ENCODE data around the gene WEE1.

WEE1 gene

GRCh38 chr11:9567401-9567800 lies 6.1 kb upstream of the WEE1 start:
- no peak for DNase-seq

GRCh38 chr11:9568161-9568853 lies 5.2 kb upstream of the WEE1 start:
- DNase-seq: no peak

- DNase-seq: no peak
Observed at GRCh38 chr11:9568854-9569587, 4.4 kb upstream of the WEE1 start.

GRCh38 chr11:9569588-9570164 lies 3.8 kb upstream of the WEE1 start:
- no peak for DNase-seq

- DNase-seq: no peak
Observed at GRCh38 chr11:9570313-9571025, 3.0 kb upstream of the WEE1 start.

GRCh38 chr11:9571071-9571762 lies 2.3 kb upstream of the WEE1 start:
- DNase-seq: no peak

GRCh38 chr11:9571763-9572115 lies 1.7 kb upstream of the WEE1 start:
- no peak for DNase-seq

- peak; percentile 43 for DNase-seq
Observed at GRCh38 chr11:9573775-9574621, 528 bp downstream of the WEE1 start.

GRCh38 chr11:9574622-9575259 lies 1.3 kb downstream of the WEE1 start:
- peak; percentile 44 for DNase-seq

- peak; percentile 21 for DNase-seq
Observed at GRCh38 chr11:9575260-9576240, 2.1 kb downstream of the WEE1 start.

- DNase-seq: no peak
Observed at GRCh38 chr11:9576701-9577381, 3.4 kb downstream of the WEE1 start.

GRCh38 chr11:9577556-9577955 lies 4.1 kb downstream of the WEE1 start:
- DNase-seq: no peak

- DNase-seq: no peak
Observed at GRCh38 chr11:9580894-9581293, 7.4 kb downstream of the WEE1 start.

- no peak for DNase-seq
Observed at GRCh38 chr11:9581556-9582161, 8.2 kb downstream of the WEE1 start.

GRCh38 chr11:9590717-9591116 lies 17.2 kb downstream of the WEE1 start:
- no peak for DNase-seq

GRCh38 chr11:9594267-9595046 lies 21.0 kb downstream of the WEE1 start:
- no peak for DNase-seq

- no peak for DNase-seq
Observed at GRCh38 chr11:9596926-9597464, 23.5 kb downstream of the WEE1 start.

- DNase-seq: no peak
Observed at GRCh38 chr11:9600166-9600565, 26.7 kb downstream of the WEE1 start.

All from stimulated activated CD4-positive, alpha-beta T cell treated with anti-CD3 and anti-CD28 coated beads, Interleukin-15, amount 100 ng/mL, for 24 hours (primary cell).